Suppressor macrophage (primary cell): Measurements from ENCODE around the gene PHPT1.
"Not testable (repeated sequence)": the region's sequence is repeated elsewhere in the genome, so short reads cannot be mapped to it uniquely, and the experiment has no call there.

Experiments
- DNase-seq, 4 experiments: peaks; one replicate each; pipeline ENCODE4 v3.0.0-alpha.2; 2020 to 2022

The PHPT1 gene

DNA sequence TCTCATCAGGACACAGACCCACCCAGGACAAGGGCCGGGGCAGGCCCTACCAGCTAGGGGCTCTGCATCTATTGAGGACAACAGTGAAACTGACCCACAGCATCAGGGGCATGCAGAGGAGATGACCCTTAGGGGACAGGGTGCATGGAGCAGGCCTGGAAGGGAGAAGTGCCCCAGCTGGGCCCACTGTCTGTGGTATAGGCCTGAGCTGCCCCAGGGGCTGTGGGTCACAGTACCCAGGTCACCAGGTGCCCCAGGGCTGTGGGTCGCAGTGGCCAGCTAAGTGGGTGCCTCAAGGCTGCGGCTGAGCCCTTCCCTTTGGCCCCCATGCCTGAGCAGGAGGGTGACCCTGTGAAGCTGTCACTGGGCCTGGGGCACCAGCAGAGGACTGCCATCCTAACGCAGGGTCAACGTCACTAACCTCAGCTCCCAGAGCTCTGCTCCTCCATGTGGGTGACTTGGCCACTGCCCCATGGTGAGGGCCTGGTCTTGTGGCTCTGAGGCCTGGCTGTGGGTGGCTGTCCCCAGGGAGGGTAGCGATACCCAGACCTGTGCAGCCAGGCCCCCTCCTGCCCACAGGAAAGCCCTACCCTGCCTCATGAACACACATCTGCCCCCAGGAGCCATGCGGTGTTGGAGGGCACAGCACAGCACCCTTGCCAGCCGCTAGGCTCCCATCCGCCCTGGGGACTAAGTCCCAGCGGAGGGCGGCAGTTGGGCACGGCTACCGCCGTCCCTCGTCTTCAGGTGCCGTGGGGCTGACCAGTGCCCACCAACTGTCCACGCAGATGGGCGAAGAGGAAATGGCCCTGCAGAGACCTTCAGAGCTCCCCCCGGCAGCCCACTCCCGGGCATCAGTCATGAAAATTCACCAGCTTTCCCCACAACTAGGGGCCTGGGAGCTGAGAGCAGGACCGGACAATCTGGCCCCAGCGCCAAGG lies 12.0 kb downstream of the PHPT1 start:
- DNase-seq = no peak

- no peak for DNase-seq
These were observed 12.8 kb downstream of the PHPT1 start for GRCh38 chr9:136861874-136862457.

GRCh38 chr9:136862849-136863622 lies 13.8 kb downstream of the PHPT1 start:
- no peak for DNase-seq

DNA sequence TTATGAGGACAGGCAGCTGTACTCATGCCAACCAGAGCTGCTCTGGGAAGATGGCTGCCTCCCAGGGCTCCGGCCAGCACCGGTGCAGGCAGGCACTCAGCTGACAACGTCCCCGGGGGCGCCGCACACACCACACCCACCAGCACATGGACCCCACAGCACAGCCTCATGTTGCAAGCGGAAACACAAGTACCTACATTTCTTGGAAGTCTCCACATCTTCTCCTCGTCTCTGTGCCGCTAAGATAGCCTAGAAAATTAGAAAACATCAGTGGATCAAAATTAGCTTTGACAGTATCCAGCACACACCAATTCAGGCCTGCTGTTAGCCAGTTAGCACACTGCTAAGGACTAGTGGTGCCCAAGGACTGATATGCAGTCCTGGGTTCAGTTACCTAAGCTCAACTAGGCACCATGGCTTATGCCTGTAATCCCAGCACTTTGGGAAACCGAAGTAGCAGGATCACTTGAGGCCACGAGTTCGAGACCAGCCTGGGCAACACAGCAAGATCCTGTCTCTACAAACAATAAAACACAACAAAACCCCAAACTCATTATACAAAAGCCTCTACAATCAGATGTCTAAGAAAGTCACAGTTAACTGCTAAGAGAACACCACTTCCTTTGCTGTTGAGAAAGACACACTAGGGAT lies 14.5 kb downstream of the PHPT1 start:
- no peak for DNase-seq

DNA sequence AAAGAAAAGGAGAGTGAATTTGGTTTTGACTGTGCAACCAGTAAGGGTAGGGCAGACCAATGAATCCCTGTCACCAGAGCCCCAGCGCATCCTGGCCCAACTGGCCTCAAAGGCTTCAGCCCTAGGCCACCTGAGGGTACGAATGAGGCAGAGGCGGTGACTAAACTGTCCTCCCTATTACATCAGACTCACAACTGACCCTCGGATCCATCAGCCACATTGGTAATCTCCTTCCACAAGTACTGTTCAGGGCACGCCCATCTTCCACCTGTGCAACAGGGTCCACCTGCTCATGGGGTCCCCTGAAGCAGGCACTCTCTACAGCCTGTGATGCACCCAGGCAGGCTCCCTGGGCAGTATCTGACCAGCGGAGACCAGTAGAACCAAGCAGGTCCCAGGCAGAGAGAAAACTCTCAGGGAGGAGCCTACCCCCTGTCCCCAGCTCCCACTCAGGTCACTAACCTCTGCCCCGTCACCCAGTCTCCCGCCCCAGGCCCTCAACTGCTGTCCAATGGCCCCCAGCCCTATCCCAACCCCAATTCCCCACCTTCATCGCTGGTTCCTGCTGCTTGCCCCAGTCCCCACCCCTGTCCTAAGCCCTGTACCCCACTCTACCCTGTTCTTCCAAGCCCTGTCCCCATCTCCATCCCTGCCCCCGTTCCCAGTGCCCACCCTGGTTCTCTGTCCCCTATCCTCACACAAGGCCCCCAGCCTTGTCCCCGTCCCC lies 16.0 kb downstream of the PHPT1 start:
- no peak for DNase-seq

DNA sequence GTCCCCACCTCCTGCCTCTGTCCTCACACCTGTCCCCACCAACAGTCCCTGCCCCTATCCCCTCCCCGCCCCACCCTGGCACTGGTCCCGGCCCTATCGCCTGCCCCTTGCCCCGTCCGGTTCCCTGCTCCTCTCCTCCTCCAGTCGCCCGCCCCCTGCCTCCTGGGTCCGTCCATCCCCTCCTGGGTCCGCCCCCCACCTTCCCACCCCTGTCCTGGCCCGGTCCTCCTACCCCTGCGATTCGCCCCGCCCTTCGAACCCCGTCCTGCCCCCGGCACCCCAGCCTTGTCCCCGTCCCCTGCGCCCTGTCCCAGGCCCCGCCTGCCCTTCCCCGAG lies 16.5 kb downstream of the PHPT1 start:
- peak in 1 of 4 experiments; percentile 39 for DNase-seq

- not testable (repeated sequence) for DNase-seq
These were observed 17.8 kb downstream of the PHPT1 start for GRCh38 chr9:136866898-136867421.

GRCh38 chr9:136867480-136867879 lies 18.3 kb downstream of the PHPT1 start:
- DNase-seq = no peak

DNA sequence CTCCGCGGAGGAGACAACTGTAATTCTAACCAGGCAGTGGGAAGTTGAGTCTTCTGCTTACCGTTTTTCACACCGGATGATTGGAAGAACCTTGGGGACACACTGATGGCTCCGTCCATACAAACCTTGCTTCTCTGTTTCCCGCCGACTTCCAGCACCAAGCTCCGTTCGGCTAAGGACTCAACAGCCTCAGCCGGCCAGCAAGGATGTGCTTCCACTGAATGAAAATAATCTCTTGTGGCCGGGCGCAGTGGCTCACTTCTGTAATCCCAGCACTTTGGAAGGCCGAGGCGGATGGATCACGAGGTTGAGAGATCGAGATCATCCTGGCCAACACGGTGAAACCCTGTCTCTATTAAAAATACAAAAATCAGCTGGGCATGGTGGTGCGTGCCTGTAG lies 18.7 kb downstream of the PHPT1 start:
- DNase-seq = no peak

GRCh38 chr9:136868644-136869043 lies 19.4 kb downstream of the PHPT1 start:
- DNase-seq = no peak

GRCh38 chr9:136869611-136870010 lies 20.4 kb downstream of the PHPT1 start:
- DNase-seq = not testable (repeated sequence)

DNA sequence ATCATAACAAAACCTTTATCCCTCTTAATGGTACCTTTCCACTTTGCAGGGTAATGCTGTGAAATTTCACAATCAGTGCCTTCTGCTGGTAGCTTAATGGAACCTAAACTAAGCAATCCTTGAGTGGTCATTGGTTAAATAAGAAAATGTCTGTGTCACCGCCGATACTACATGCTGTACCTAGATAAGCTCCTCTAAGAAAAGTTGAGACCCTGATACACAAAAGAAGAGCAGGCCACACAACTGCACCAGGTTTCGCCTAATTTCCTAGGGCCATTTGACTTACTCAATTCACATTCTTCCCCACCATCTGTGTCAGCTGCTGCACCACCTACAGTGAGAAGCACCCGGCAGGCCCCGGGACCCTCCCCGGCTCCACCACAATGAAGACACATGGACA lies 25.9 kb downstream of the PHPT1 start:
- DNase-seq = no peak

- no peak for DNase-seq
These were observed 27.3 kb downstream of the PHPT1 start for GRCh38 chr9:136876476-136876875.

DNA sequence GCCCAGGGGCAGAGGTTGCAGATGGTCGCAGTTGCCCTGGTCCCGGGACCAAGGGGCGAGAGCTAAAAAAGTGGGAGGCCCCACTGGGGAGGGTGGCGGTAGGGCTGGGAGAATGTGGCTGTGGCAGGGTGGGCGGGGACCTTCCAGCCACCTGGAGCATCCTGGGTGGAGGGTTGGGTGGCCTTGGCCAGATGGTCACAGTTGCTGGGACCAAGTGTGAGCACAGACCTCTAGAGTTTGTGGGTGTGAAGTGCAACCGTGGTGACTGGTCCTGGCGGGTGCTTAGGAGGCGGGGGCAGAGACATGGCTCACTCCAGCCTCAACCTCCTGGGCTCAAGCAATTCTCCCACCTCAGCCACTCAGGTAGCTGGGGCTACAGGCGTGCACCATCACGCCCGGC lies 31.4 kb downstream of the PHPT1 start:
- no peak for DNase-seq

DNA sequence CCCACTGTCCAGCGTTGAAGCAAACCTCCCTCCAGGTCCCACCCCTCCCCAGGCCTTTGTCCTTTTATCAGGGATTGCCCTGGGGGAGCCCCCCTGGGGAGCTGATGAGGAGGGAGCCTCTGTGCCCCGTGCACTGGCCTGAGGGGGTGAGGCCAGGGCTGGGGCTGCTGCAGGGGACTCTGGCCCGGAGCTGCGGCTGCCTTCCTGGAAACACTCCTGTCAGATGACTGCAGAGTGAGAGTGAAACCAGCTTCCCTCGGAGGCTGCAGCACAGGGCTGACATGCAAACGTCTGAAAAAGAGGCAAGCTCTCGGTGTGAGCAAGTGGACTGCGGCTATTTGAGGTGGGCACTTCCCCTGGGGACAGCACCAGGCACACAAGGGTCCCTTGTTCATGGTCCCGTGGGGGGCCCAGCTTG lies 32.5 kb downstream of the PHPT1 start:
- DNase-seq = peak; percentile 23 to 75 (median 60)

DNA sequence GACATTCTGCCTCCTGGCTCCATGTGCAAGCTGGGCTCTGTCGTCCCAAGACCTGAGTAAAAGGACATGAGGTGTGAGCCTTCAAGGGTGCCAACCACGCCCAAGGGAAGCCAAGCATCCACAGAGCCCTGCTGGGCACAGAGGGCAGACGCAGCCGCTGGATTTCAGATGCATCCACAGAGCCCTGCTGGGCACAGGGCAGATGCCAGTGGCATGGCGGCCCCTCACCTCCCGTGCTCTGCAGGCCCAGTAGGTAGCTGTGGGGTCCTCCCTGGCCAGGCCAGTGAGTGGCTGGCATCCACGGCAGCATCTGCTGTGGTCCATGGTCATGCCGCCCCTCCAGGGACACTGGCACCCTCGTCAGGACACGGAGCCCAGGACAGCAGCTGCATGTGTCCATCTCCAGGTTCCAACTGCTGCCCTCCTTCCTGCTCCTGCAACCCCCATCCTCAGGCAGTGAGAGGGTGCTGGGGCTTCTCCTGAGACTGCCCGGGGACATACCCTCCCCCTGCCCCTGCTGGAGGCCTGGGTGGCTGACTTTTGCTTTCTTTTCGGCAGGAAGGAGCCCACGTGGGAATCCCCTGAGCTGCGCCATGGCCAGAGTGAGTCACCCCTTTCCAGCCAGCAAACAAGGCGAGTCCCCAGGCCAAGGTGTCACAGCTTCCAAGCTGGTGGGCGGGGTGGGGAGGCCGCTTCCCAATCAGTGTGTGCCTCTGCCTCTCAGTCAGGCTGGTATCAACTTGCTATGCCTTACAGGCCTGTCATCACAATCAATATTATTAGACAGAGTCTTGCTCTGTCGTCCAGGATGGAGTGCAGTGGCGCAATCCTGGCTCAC lies 33.1 kb downstream of the PHPT1 start:
- DNase-seq = peak; percentile 82 to 92 (median 88)

DNA sequence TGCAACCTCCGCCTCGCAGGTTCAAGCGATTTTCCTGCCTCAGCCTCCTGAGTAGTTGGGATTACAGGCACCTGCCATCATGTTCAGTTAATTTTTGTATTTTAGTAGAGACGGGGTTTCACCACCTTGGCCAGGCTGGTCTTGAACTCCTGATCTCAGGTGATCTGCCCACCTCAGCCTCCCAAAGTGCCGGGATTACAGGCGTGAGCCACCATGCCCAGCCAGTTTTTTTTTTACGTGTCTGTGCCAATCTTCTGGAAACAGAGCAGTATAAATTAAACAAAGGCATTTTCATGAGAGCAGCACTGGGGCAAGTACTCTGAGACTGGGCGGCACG lies 33.7 kb downstream of the PHPT1 start:
- DNase-seq = not testable (repeated sequence)

DNA sequence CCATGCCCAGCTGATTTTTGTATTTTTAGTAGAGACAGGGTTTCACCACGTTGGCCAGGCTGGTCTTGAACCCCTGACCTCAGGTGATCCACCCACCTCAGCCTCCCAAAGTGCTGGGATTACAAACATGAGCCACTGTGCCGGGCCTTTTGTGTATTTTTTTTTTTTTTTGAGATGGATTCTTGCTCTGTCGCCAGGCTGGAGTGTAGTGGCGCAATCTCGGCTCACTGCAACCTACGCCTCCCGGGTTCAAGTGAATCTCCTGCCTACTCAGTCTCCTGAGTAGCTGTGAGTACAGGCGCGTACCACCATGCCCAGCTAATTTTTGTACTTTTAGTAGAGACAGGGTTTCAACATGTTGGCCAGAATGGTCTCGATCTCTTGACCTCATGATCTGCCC lies 34.5 kb downstream of the PHPT1 start:
- DNase-seq = not testable (repeated sequence)

DNA sequence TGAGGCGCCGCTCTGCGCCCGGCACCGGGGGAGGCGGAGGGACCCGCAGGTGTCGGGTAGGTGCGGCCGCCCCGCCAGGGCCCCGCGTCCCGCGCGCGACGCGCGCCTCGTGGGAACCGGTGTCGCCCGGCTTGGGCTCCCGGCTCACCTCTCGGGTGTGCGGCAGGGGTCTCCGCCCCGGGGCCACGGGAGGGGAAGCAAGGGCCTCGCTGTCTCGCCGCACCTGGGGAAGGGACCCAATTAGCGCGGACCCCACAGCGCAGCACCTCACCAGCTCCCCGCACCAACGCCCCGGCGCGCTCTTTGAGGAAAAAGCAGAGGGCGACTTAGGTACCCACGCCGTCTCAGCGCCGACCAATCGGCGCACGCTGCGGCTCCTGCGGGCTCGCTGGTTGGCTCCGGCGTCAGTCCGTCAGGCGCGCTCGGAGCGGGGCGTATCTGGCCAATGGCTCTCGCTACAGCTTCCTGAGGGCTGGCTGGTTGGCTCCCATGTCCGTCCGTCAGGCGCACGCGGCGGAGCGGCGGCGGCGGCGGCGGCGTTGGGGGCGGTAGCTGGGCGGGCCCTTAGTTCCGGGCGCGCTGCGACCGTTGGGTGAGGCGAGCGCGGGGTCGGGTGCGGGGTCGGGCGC lies 36.9 kb downstream of the PHPT1 start, which contains the start of gene TRAF2:
TSS of gene TRAF2 (plus strand) at position 567 of the 629 bp plus-strand sequence. CDS start 12,225 bp downstream, outside the sequence.
- DNase-seq = peak; percentile 99 to 100 (median 100)
